Gastrocnemius medialis (tissue), 4 donors: ENCODE data around the gene AHRR. TPM values are rescaled to one million over a fixed set of nuclear protein-coding genes. Genes with fewer than 3 reads are reported as not detected.
A peak's percentile ranks its signal among the peaks of the same experiment; 100 is the strongest.

ENCODE experiments used
- ATAC-seq, 2 donors: fragments of 150-250 bp; one replicate each; pipeline ENCODE4 v1.9.1; 2016
- DNase-seq, 2 donors: peaks; one replicate each; pipeline ENCODE4 v3.0.0-alpha.2; 2019
- H3K27ac ChIP-seq, 4 donors: fragments of 200-600 bp; sonication (generic); 1 replicate in 1 of 4; 2 replicates in 3 of 4; pipeline ENCODE4 v1.5.1; 2016 to 2018; ENCODE audit warnings: mild to moderate bottlenecking in 2 of 4, moderate library complexity in 1 of 4
- H3K27me3 ChIP-seq, 3 donors: fragments of 200-600 bp; sonication (generic) in 2 of 3; 1 replicate in 1 of 3; 2 replicates in 2 of 3; pipeline versions ENCODE4 v1.5.1 to v1.6.0; 2016 to 2019; ENCODE audit warnings: mild to moderate bottlenecking in 1 of 3, moderate library complexity in 1 of 3
- H3K36me3 ChIP-seq, 2 donors: fragments of 200-600 bp; sonication (generic) in 1 of 2; one replicate each; pipeline ENCODE4 v1.5.1; 2017 to 2018
- H3K4me1 ChIP-seq, 2 donors: fragments of 200-600 bp; sonication (generic) in 1 of 2; one replicate each; pipeline ENCODE4 v1.5.1; 2016 to 2017; ENCODE audit warnings: mild to moderate bottlenecking in 2 of 2
- H3K4me3 ChIP-seq, 4 donors: fragments of 200-600 bp; sonication (generic) in 3 of 4; 1 replicate in 1 of 4; 2 replicates in 3 of 4; pipeline ENCODE4 v1.5.1; 2016 to 2019; ENCODE audit warnings: mild to moderate bottlenecking in 2 of 4
- H3K9me3 ChIP-seq, 3 donors: fragments of 200-600 bp; sonication (generic) in 2 of 3; 1 replicate in 1 of 3; 2 replicates in 2 of 3; pipeline ENCODE4 v1.5.1; 2016 to 2019
- CTCF ChIP-seq, 5 experiments: fragments of 450-650 bp in 3 of 5; fragments of 200-600 bp in 2 of 5; sonication (generic) in 2 of 5; IDR thresholded peaks in 4 of 5; conservative IDR thresholded peaks in 1 of 5; 1 replicate in 4 of 5; 2 replicates in 1 of 5; pipeline ENCODE4 v1.5.1; 2016 to 2019; ENCODE audit warnings: antibody characterized with exemption in 5 of 5, mild to moderate bottlenecking in 3 of 5, moderate library complexity in 3 of 5
- POLR2A ChIP-seq, 2 donors: fragments of 450-650 bp; IDR thresholded peaks; one replicate each; pipeline ENCODE4 v1.6.1; 2017; ENCODE audit warnings: antibody characterized with exemption in 2 of 2, mild to moderate bottlenecking in 2 of 2, moderate library complexity in 2 of 2
- in situ Hi-C, 4 donors: fragments of 200-750 bp; cut with MboI; loops; one replicate each; pipeline versions ENCODE4 v1.15.0 to v1.8.0; 2017; ENCODE audit warnings: low sequenced_read_pairs in 4 of 4
- intact Hi-C: fragments of 100-400 bp; cut with DNase I; formaldehyde crosslinking; loops from one replicate; pipeline ENCODE4 v1.15.1; 2023; ENCODE audit warnings: low total_unique reads
- total RNA-seq, 4 donors: library from RNA; depleted of rRNA; stranded (reverse); fragments of >200 nt; gene quantifications; one replicate each; pipeline versions ENCODE4 v1.1.0 to v1.2.3, GENCODE V29; 2016

Gene AHRR
- total RNA-seq, 4 donors from 2014 or later, result 0.05 to 1.3 (median 0.18) TPM; not detected in 1

DNA sequence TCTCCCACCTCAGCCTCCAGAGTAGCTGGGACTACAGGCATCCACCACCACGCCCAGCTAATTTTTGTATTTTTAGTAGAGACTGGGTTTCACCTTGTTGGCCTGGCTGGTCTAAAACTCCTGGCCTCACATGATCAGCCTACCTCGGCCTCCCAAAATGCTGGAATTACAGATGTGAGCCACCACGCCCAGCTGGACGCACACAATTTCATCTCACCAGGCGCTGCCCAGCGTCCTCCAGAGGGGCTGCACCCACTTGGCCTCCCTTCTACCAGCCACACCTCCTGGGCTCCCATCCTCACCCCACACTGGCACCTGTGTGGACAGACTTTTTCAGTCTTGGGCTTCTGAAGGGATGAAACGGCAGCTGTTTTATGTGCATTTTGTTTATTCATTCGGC lies 117.7 kb downstream of the AHRR start:
- H3K27me3 ChIP-seq, result peaks cover 0 to 7% (median 6%) of the 10 kb centered on the region in 3 donors
- intact Hi-C loops, result no loop called here
- H3K9me3 ChIP-seq, result no peaks in the 10 kb centered on the region
- H3K4me1 ChIP-seq, result peaks cover 15 to 17% of the 10 kb centered on the region in 2 donors
- no peak overlapping the region for H3K4me3 ChIP-seq
- no peak overlapping the region for H3K27ac ChIP-seq
- TF ChIP-seq CTCF (IDR thresholded peaks at IDR 0.05 in 4 of 5, conservative IDR thresholded peaks at IDR 0.05 in 1 of 5) (no peak), POLR2A (IDR thresholded peaks at IDR 0.05) (no peak)
- DNase-seq, result no peak
- in situ Hi-C loops, result no loop called here
- no peaks in the 10 kb centered on the region for H3K36me3 ChIP-seq
- no peak for ATAC-seq

DNA sequence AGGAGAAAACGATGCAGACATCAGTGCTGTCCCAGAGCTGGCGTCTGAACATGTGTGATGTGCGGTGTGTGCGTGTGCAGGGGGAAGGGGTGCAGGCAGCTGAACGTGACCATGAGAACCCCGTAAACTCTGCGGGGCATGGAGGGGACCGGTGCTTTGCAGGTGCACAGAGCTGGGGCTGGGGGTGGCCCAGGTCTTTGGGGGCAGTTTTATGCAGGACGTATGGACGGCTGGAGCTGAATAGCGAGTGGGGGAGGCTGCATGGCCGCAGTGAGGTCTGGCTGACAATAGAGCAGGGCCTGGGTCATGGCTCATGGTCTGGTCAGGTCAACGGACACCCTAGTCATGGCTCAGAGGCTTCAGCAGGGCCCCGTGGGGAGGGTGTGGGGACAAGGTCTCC lies 118.1 kb downstream of the AHRR start:
- Histone ChIP-seq H3K4me1 (peaks cover 18 to 22% of the 10 kb centered on the region in 2 donors), H3K27me3 (peaks cover 0 to 7% (median 6%) of the 10 kb centered on the region in 3 donors), H3K36me3 (no peaks in the 10 kb centered on the region), H3K27ac (no peak overlapping the region), H3K9me3 (no peaks in the 10 kb centered on the region), H3K4me3 (no peak overlapping the region)
- no peak for ATAC-seq
- TF ChIP-seq CTCF (IDR thresholded peaks at IDR 0.05 in 4 of 5, conservative IDR thresholded peaks at IDR 0.05 in 1 of 5) (no peak), POLR2A (IDR thresholded peaks at IDR 0.05) (no peak)
- in situ Hi-C loops, result no loop called here
- intact Hi-C loops, result loop anchor here (10.0 kb wide), 3 partner anchors 165 to 465 kb away; partner anchors contain the start of genes CEP72 and PDCD6
- no peak for DNase-seq

GRCh38 chr5:440401-441201 lies 119.1 kb downstream of the AHRR start:
- peaks cover 0 to 7% (median 6%) of the 10 kb centered on the region in 3 donors for H3K27me3 ChIP-seq
- no peak overlapping the region for H3K4me3 ChIP-seq
- no peak for DNase-seq
- H3K36me3 ChIP-seq, result no peaks in the 10 kb centered on the region
- in situ Hi-C loops, result no loop called here
- peaks cover 18 to 22% of the 10 kb centered on the region in 2 donors for H3K4me1 ChIP-seq
- ATAC-seq, result no peak
- no peaks in the 10 kb centered on the region for H3K9me3 ChIP-seq
- no peak for TF ChIP-seq CTCF (IDR thresholded peaks at IDR 0.05 in 4 of 5, conservative IDR thresholded peaks at IDR 0.05 in 1 of 5)
- TF ChIP-seq POLR2A (IDR thresholded peaks at IDR 0.05), result no peak
- intact Hi-C loops, result loop anchor here (10.0 kb wide), 3 partner anchors 166 to 464 kb away; partner anchors contain the start of genes CEP72 and PDCD6
- H3K27ac ChIP-seq, result no peak overlapping the region

DNA sequence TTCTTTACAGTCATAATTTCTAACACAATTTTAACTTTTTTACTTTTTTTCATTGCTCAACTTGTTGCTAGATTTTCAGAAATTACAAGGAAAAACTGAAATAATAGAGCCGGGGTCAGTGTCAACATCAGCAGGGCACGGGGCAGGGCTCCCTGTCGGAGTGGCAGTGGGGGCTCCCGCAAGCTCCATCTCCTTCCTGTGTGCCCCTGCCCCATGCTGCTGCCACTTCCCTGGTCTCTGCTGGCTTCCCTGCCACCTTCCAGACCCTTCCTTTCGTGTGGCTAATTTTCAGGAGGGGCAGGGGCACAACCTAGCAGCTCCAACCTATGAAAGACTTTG lies 120.5 kb downstream of the AHRR start:
- intact Hi-C loops, result loop anchor here (2.0 to 10.0 kb wide), 4 partner anchors 31 to 463 kb away; partner anchors contain the start of genes CEP72 and PDCD6

More for the DNA sequence above, 120.5 kb downstream of the AHRR start:
- ATAC-seq, result no peak
- Histone ChIP-seq H3K27me3 (peaks cover 0 to 7% (median 6%) of the 10 kb centered on the region in 3 donors), H3K27ac (peak overlapping the region in 1 of 4 donors; percentile 90), H3K4me3 (peak overlapping the region; percentile 92 to 100 (median 97)), H3K9me3 (no peaks in the 10 kb centered on the region), H3K36me3 (peaks cover 0 to 10% of the 10 kb centered on the region in 2 donors), H3K4me1 (peaks cover 18 to 22% of the 10 kb centered on the region in 2 donors)
- in situ Hi-C loops, result no loop called here
- no peak for TF ChIP-seq CTCF (IDR thresholded peaks at IDR 0.05 in 4 of 5, conservative IDR thresholded peaks at IDR 0.05 in 1 of 5)
- TF ChIP-seq POLR2A (IDR thresholded peaks at IDR 0.05), result no peak
- no peak for DNase-seq
